ENCODE results near the gene BLID. TPM values are rescaled to one million over a fixed set of nuclear protein-coding genes. Genes with fewer than 3 reads are reported as not detected.
A peak's percentile ranks its signal among the peaks of the same experiment; 100 is the strongest.

The BLID gene
- total RNA-seq, 1 experiment from 2014 or later: 5.7 TPM

DNA sequence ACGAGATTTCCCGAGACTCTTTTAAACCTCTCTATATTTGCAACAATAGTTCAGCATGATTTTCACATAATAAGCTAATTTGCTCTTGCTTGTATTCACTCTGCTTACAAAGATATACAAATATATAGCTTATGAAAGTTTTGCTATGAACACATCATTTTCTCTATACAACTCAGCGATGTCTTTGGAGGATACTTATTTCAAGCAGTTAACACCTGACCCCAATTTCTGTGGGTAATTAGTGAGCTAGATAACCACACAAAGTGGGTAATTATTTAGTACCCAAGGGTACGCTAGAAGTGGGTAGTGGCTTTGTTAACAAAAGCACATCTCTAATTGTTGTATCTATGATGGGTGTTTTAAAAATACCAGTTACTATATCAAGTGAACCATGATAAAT is 12.3 kb downstream of the BLID start:
- Histone ChIP-seq H3F3A (ENCODE audit: low read length, unreplicated experiment) (peaks cover 25% of the 10 kb centered on the region), H3K27ac (ENCODE audit: low read length) (peak overlapping the region; percentile 69), H3K4me3 (ENCODE audit: low read length) (no peak overlapping the region), H4K20me1 (ENCODE audit: low read length) (peaks cover 51% of the 10 kb centered on the region), H2AFZ (ENCODE audit: low read length) (no peak overlapping the region), H3K27me3 (ENCODE audit: low read length) (no peaks in the 10 kb centered on the region), H3K36me3 (ENCODE audit: low read depth, low read length) (peaks cover 78% of the 10 kb centered on the region), H3K4me1 (ENCODE audit: insufficient read depth, low read length) (peaks cover 85% of the 10 kb centered on the region), H3K9me3 (ENCODE audit: low read length) (no peaks in the 10 kb centered on the region), H3K9ac (ENCODE audit: low read length) (no peak overlapping the region), H3K9me2 (replicated peaks; ENCODE audit: low read length) (no peaks in the 10 kb centered on the region), H3K4me2 (ENCODE audit: low read length) (peak overlapping the region; percentile 14; the same call in 1 of the 2 replicates), H3K79me2 (ENCODE audit: low read length) (peaks cover 92% of the 10 kb centered on the region)
- ChIA-PET POLR2A (ENCODE audit: unreplicated experiment) (interaction anchor here (0.5 kb wide), 1 partner anchor 434 kb away, joined by 3 read pairs; no protein-coding TSS in a partner anchor), CTCF (interaction anchor here (1.8 kb wide), 1 partner anchor 448 kb away, joined by 7 read pairs; no protein-coding TSS in a partner anchor)
- ATAC-seq (no peak), DNase-seq (no peak)
- BruUV-seq (replicated peaks): no TSS peak
- intact Hi-C loops (cut with micrococcal nuclease): loop anchor here (5.0 kb wide), 3 partner anchors 34 to 404 kb away; no protein-coding TSS in a partner anchor
- no peak for TF ChIP-seq EZH2phosphoT487 (IDR thresholded peaks at IDR 0.05; ENCODE audit: borderline replicate concordance, low read length)
- TF ChIP-seq, protein P1, sequence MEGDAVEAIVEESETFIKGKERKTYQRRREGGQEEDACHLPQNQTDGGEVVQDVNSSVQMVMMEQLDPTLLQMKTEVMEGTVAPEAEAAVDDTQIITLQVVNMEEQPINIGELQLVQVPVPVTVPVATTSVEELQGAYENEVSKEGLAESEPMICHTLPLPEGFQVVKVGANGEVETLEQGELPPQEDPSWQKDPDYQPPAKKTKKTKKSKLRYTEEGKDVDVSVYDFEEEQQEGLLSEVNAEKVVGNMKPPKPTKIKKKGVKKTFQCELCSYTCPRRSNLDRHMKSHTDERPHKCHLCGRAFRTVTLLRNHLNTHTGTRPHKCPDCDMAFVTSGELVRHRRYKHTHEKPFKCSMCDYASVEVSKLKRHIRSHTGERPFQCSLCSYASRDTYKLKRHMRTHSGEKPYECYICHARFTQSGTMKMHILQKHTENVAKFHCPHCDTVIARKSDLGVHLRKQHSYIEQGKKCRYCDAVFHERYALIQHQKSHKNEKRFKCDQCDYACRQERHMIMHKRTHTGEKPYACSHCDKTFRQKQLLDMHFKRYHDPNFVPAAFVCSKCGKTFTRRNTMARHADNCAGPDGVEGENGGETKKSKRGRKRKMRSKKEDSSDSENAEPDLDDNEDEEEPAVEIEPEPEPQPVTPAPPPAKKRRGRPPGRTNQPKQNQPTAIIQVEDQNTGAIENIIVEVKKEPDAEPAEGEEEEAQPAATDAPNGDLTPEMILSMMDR (conservative IDR thresholded peaks at IDR 0.05; ENCODE audit: low read depth, low read length): no peak
- TF ChIP-seq EZH2 (IDR thresholded peaks at IDR 0.05; ENCODE audit: low read length, unreplicated experiment): no peak

DNA sequence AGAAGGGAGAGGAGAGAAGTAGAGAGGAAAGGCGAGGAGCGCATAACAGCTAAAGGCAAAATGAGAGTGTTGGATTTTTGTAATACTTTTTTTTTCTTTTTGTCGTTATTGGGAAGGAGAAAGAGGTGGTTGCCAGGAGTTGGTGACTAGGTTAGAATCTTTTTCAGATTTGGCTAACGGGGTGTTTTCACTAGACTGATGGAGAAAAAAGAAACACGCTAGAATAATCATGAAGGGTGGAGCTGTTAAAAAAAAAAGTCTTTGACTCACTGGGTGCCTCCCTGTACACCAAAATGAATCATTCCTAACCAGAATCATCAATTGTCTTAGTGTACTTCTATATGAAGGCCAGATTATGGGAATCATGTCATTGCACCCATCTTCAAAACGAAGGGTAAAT is 12.7 kb downstream of the BLID start:
- TF ChIP-seq EZH2phosphoT487 (IDR thresholded peaks at IDR 0.05; ENCODE audit: borderline replicate concordance, low read length) (no peak), EZH2 (IDR thresholded peaks at IDR 0.05; ENCODE audit: low read length, unreplicated experiment) (no peak)
- TF ChIP-seq, protein P1 (conservative IDR thresholded peaks at IDR 0.05; ENCODE audit: low read depth, low read length): no peak
- intact Hi-C loops (cut with micrococcal nuclease): loop anchor here (5.0 kb wide), 3 partner anchors 34 to 404 kb away; no protein-coding TSS in a partner anchor
- H2AFZ ChIP-seq (ENCODE audit: low read length): no peak overlapping the region
- H3K27me3 ChIP-seq (ENCODE audit: low read length): no peaks in the 10 kb centered on the region
- no TSS peak for BruUV-seq (replicated peaks)
- no peak overlapping the region; the same call in 1 of the 2 replicates for H3K9ac ChIP-seq (ENCODE audit: low read length)
- H3K4me3 ChIP-seq (ENCODE audit: low read length): no peak overlapping the region
- H3K4me2 ChIP-seq (ENCODE audit: low read length): peak overlapping the region; percentile 14; the same call in 1 of the 2 replicates
- H3K27ac ChIP-seq (ENCODE audit: low read length): peak overlapping the region; percentile 69
- POLR2A ChIA-PET (ENCODE audit: unreplicated experiment): no interaction called here
- CTCF ChIA-PET: interaction anchor here (1.8 kb wide), 1 partner anchor 448 kb away, joined by 7 read pairs; no protein-coding TSS in a partner anchor
- DNase-seq (no peak), ATAC-seq (no peak)
- H3K79me2 ChIP-seq (ENCODE audit: low read length): peaks cover 95% of the 10 kb centered on the region
- H3F3A ChIP-seq (ENCODE audit: low read length, unreplicated experiment): peaks cover 25% of the 10 kb centered on the region
- H3K36me3 ChIP-seq (ENCODE audit: low read depth, low read length): peaks cover 79% of the 10 kb centered on the region
- no peaks in the 10 kb centered on the region for H3K9me3 ChIP-seq (ENCODE audit: low read length)
- H4K20me1 ChIP-seq (ENCODE audit: low read length): peaks cover 51% of the 10 kb centered on the region
- H3K9me2 ChIP-seq (replicated peaks; ENCODE audit: low read length): no peaks in the 10 kb centered on the region
- peaks cover 89% of the 10 kb centered on the region for H3K4me1 ChIP-seq (ENCODE audit: insufficient read depth, low read length)

DNA sequence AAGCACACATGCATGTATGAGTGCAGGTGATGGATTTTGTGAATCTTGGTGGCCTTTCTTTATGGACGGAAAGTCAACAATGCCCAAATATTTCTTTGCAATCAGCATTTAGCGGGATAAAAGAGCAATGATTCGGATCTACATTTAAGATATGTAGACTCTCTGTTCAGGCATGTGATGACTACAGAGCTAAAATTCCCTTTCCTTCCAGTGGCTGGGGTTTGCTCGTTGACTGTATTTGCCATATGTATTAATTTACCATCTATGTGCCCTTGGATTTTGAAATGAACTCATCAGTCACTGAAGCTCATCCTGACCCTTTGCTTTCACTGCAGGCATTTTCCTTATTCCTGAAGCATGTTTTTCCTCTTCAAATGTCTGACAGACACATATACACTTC is 13.6 kb downstream of the BLID start:
- Histone ChIP-seq H3K36me3 (ENCODE audit: low read depth, low read length) (peaks cover 79% of the 10 kb centered on the region), H3K4me2 (ENCODE audit: low read length) (peak overlapping the region; percentile 14; the same call in 1 of the 2 replicates), H3K79me2 (ENCODE audit: low read length) (peaks cover 96% of the 10 kb centered on the region), H3K4me1 (ENCODE audit: insufficient read depth, low read length) (peaks cover 91% of the 10 kb centered on the region), H3K4me3 (ENCODE audit: low read length) (no peak overlapping the region), H3F3A (ENCODE audit: low read length, unreplicated experiment) (peaks cover 20% of the 10 kb centered on the region), H3K27ac (ENCODE audit: low read length) (peak overlapping the region; percentile 53), H2AFZ (ENCODE audit: low read length) (no peak overlapping the region), H3K9me3 (ENCODE audit: low read length) (no peaks in the 10 kb centered on the region), H3K9ac (ENCODE audit: low read length) (no peak overlapping the region; the same call in 1 of the 2 replicates), H4K20me1 (ENCODE audit: low read length) (peaks cover 47% of the 10 kb centered on the region), H3K27me3 (ENCODE audit: low read length) (no peaks in the 10 kb centered on the region), H3K9me2 (replicated peaks; ENCODE audit: low read length) (no peaks in the 10 kb centered on the region)
- no peak for DNase-seq
- BruUV-seq (replicated peaks): no TSS peak
- intact Hi-C loops (cut with micrococcal nuclease): loop anchor here (5.0 kb wide), 3 partner anchors 35 to 405 kb away; no protein-coding TSS in a partner anchor
- POLR2A ChIA-PET (ENCODE audit: unreplicated experiment): interaction anchor here (1.1 kb wide), 1 partner anchor 87 kb away, joined by 4 read pairs; no protein-coding TSS in a partner anchor
- no peak for ATAC-seq
- CTCF ChIA-PET: interaction anchor here (1.8 kb wide), 1 partner anchor 447 kb away, joined by 7 read pairs; no protein-coding TSS in a partner anchor
- TF ChIP-seq EZH2 (IDR thresholded peaks at IDR 0.05; ENCODE audit: low read length, unreplicated experiment): no peak
- TF ChIP-seq, protein P1 (conservative IDR thresholded peaks at IDR 0.05; ENCODE audit: low read depth, low read length): no peak
- no peak for TF ChIP-seq EZH2phosphoT487 (IDR thresholded peaks at IDR 0.05; ENCODE audit: borderline replicate concordance, low read length)

Measured in PC-3 (cell line).